HepG2 (cell line): ENCODE data around the gene JHY.

Source experiments
- BRCA1 ChIP-seq: sonication (generic); formaldehyde crosslinking; IDR thresholded peaks from 2 replicates; pipeline ENCODE4 v1.4.0; 2020; ENCODE audit warnings: missing genetic modification reagents
- EZH2 ChIP-seq: conservative IDR thresholded peaks from 2 replicates; pipeline ENCODE4 v1.6.1; 2012; ENCODE audit warnings: mild to moderate bottlenecking, low read depth, low read length, moderate library complexity
- SKI ChIP-seq: fragments of 450-650 bp; IDR thresholded peaks from one replicate; pipeline ENCODE4 v1.6.1; 2018; ENCODE audit warnings: mild to moderate bottlenecking; ENCODE audit not compliant: partially characterized antibody
- ZBTB7A ChIP-seq: sonication (generic); formaldehyde crosslinking; IDR thresholded peaks from 2 replicates; pipeline ENCODE4 v1.8.0; 2022; ENCODE audit warnings: mild to moderate bottlenecking, missing genetic modification reagents
- ZNF260 ChIP-seq: sonication (generic); formaldehyde crosslinking; IDR thresholded peaks from 2 replicates; pipeline ENCODE4 v1.4.0; 2020; ENCODE audit warnings: missing genetic modification reagents, low read depth, mild to moderate bottlenecking, borderline replicate concordance
- ZNF263 ChIP-seq: sonication (generic); formaldehyde crosslinking; IDR thresholded peaks from 2 replicates; pipeline ENCODE4 v1.4.0; 2020; ENCODE audit warnings: missing genetic modification reagents
- ZNF615 ChIP-seq: sonication (generic); formaldehyde crosslinking; IDR thresholded peaks from 2 replicates; pipeline ENCODE4 v1.5.0; 2020; ENCODE audit warnings: mild to moderate bottlenecking, missing genetic modification reagents, borderline replicate concordance
- TF ChIP-seq, protein P1 (sequence below): IDR thresholded peaks from 2 replicates; pipeline ENCODE4 v1.6.1; 2012; ENCODE audit warnings: low read depth, low read length, improper control_type of control experiment
- TF ChIP-seq, protein P2 (sequence below): sonication (generic); formaldehyde crosslinking; IDR thresholded peaks from 2 replicates; pipeline ENCODE4 v1.4.0; 2020; ENCODE audit warnings: missing genetic modification reagents
- TF ChIP-seq, protein P3 (sequence below): sonication (generic); formaldehyde crosslinking; IDR thresholded peaks from 2 replicates; pipeline ENCODE4 v1.5.0; 2020; ENCODE audit warnings: mild to moderate bottlenecking, missing genetic modification reagents, moderate library complexity

DNA sequence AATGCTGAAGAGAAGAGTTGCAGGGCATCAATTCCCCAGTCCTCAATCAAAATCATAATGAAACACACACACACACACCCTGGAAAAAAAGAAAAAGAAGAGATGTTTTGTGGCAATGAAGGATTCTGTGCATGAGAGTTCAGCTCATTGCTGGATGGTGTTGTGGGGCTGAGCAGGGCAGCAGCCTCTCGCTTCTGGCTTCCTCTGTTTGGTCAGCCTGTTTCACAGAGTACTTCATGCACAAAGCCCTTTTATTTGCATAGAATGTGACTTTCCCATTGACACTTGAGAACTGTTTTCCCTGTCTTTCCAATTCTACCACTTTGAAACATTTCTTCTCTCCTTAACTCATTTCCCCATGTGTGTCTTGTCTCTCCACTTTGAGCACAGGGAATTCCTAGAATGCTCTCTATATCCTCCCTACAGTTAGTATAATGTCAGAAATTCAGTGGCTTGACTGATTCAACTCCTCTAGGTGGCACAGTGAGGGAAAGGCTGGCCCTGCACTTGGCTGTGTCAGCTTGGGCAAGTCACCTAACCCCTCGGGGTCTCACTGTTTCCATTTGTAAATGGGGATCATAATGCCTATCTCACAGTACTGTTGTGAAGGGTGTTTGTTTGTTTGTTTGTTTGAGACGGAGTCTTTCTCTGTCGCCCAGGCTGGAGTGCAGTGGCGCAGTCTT is 124.4 kb downstream of the JHY start:
- TF ChIP-seq ZBTB7A (CRISPR knock-in tag) (no peak), ZNF615 (no peak), ZNF260 (CRISPR knock-in tag) (no peak), EZH2 (no peak), BRCA1 (no peak), ZNF263 (CRISPR knock-in tag) (no peak), SKI (no peak)
- TF ChIP-seq, protein P1, sequence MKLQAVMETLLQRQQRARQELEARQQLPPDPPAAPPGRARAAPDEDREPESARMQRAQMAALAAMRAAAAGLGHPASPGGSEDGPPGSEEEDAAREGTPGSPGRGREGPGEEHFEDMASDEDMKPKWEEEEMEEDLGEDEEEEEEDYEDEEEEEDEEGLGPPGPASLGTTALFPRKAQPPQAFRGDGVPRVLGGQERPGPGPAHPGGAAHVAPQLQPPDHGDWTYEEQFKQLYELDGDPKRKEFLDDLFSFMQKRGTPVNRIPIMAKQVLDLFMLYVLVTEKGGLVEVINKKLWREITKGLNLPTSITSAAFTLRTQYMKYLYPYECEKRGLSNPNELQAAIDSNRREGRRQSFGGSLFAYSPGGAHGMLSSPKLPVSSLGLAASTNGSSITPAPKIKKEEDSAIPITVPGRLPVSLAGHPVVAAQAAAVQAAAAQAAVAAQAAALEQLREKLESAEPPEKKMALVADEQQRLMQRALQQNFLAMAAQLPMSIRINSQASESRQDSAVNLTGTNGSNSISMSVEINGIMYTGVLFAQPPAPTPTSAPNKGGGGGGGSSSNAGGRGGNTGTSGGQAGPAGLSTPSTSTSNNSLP = no peak
- TF ChIP-seq, protein P2, sequence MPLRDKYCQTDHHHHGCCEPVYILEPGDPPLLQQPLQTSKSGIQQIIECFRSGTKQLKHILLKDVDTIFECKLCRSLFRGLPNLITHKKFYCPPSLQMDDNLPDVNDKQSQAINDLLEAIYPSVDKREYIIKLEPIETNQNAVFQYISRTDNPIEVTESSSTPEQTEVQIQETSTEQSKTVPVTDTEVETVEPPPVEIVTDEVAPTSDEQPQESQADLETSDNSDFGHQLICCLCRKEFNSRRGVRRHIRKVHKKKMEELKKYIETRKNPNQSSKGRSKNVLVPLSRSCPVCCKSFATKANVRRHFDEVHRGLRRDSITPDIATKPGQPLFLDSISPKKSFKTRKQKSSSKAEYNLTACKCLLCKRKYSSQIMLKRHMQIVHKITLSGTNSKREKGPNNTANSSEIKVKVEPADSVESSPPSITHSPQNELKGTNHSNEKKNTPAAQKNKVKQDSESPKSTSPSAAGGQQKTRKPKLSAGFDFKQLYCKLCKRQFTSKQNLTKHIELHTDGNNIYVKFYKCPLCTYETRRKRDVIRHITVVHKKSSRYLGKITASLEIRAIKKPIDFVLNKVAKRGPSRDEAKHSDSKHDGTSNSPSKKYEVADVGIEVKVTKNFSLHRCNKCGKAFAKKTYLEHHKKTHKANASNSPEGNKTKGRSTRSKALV = no peak
- TF ChIP-seq, protein P3, sequence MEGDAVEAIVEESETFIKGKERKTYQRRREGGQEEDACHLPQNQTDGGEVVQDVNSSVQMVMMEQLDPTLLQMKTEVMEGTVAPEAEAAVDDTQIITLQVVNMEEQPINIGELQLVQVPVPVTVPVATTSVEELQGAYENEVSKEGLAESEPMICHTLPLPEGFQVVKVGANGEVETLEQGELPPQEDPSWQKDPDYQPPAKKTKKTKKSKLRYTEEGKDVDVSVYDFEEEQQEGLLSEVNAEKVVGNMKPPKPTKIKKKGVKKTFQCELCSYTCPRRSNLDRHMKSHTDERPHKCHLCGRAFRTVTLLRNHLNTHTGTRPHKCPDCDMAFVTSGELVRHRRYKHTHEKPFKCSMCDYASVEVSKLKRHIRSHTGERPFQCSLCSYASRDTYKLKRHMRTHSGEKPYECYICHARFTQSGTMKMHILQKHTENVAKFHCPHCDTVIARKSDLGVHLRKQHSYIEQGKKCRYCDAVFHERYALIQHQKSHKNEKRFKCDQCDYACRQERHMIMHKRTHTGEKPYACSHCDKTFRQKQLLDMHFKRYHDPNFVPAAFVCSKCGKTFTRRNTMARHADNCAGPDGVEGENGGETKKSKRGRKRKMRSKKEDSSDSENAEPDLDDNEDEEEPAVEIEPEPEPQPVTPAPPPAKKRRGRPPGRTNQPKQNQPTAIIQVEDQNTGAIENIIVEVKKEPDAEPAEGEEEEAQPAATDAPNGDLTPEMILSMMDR (CRISPR knock-in tag) = no peak
